Subcutaneous adipose tissue (tissue), 4 donors: ENCODE results near the gene WIPF1. TPM values are rescaled to one million over a fixed set of nuclear protein-coding genes. Genes with fewer than 3 reads are reported as not detected.

Experiments
- CTCF ChIP-seq: fragments of 450-650 bp; IDR thresholded peaks from one replicate; pipeline ENCODE4 v1.5.1; 2016; ENCODE audit warnings: low read depth, mild to moderate bottlenecking, control low read depth, antibody characterized with exemption, moderate library complexity
- total RNA-seq, 4 donors: library from RNA; depleted of rRNA; stranded (reverse); fragments of >200 nt; gene quantifications; one replicate each; pipeline ENCODE4 v1.1.0, GENCODE V29; 2016

The WIPF1 gene
- total RNA-seq, 4 donors from 2014 or later: 44.7 to 81.3 (median 57.2) TPM

DNA sequence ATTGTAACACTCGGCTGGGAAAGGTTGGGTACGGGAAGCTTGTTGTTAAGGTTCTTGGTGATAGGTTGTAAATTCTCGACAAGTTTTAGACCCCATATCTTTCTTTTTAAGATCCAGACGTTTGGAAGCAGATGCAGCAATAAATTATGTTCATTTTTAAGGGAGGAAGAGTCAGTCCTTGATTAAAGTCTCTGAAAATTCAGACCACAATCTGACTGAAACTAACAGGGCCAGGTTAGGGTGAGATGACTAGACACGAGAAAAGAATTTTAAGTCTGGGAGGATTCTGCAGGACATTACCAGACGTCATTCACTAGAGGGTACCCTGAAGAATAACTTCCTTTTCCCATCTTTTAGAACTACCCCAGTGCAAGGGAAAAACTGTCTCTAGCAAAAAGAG is 16.1 kb downstream of the WIPF1 start:
- TF ChIP-seq CTCF: no peak

DNA sequence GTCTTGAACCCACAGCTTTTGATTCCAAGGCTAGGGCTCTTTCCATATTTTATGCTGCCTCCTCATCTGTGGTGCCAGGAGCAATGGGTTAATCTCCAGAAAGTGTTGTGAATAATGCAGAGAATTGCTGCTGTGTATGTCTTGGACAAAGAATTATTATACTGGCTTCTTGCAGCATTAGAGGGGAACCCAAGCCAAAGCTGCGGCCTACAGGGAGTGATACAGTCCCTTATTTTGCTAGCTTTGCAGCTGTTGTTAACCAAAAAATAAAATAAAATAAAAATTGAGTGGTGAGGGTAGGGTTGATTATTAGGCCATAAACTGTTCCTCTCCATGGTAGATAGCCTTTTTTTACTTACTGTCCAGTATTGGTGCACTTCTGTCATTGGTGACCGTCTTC is 16.7 kb downstream of the WIPF1 start:
- TF ChIP-seq CTCF: no peak

DNA sequence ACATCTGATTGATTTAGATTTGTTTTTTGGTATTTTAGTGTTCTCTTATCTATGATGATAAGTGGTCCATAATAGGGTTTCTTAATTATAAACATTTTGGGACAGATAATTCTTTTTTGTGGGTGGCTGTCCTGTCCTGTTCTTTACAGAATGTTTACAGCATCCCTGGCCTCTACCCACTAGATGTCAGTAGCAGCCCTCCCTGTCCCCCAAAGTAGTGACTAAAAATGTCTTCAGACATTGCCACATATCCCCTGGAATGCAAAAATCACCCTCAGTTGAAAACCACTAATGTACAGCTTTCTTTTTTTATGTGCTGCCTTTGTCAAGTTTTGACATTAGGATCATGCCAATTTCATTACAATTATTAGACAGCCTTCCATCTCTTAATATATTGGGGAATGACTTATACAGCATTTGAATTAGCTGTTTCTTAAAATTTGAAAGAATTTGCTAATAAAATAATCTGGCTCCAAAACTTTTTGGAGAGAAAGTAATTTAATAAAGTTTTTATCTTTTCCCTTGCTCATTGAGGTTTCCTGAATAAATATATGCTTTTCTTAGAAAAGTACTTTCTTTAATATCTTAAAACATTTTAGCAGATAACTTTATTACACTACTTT is 19.5 kb downstream of the WIPF1 start:
- TF ChIP-seq CTCF: no peak

DNA sequence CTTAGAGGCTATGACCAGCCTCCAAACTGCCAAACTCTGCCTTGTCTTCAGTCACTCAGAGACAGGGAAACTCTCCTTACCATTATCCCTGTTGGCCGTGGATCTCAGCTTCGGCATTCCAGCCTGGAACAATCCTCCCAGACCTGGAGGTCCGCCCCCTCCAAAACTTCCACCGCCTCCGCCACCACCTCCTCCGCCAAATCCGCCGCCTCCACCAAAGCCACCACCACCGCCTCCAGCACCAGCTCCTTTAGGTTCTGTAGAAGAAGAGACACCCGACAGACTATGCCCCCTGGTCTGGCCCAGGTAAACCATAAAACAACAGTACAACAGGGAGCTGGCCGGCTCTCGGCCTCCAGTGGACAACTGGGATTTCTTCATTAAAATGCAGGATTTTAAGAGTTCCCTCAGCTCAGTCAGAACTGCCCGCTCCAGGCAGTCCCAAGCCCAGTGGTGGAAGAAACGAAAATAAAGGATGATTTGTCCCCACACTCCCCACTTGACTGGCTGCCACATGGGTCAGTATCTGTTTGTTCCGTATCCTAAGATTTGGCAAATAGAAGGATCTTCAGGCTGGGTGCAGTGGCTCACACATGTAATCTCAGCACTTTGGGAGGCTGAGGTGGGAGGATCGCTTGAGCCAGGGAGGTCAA is 22.4 kb downstream of the WIPF1 start:
- TF ChIP-seq CTCF: no peak

DNA sequence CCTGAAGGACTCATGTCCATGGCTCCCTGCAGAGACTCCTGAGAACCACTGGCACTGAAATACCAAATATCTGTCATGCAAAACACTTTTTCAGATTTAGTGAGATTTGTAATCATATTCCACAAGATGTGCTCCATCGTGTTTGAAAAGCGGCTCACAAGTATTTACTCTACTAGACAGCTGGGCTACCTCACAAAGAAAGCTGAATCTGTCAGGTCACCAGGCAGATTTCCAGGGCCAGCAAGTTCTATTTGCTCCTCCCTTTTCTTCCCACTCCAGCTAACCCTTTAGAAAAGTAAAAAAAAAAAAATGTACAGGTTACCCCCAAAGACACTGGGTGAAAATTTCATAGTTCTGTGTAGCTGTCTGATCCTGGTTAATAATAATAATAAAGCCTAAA is 22.9 kb downstream of the WIPF1 start:
- no peak for TF ChIP-seq CTCF

DNA sequence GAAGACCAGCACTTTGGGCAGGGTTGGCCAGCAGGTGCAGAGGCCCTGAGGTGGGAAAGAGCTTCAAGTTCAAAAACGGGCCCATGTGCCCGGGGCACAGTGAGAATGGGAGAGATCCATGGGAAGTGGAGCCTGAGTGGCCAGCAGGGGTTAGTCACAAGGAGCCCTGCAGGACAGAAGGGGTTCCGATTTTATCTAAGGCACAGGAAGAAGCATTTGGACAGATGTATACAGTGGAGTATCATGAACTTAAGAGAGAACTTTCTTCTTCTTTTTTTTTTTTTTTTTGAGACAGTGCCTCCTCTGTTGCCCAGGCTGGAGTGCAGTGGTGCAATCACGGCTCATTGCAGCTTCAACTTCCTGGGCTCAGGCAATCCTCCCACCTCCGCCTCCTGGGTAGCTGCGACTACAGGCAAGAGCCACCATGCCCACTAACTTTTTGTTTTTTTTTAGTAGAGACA is 24.0 kb downstream of the WIPF1 start:
- no peak for TF ChIP-seq CTCF

DNA sequence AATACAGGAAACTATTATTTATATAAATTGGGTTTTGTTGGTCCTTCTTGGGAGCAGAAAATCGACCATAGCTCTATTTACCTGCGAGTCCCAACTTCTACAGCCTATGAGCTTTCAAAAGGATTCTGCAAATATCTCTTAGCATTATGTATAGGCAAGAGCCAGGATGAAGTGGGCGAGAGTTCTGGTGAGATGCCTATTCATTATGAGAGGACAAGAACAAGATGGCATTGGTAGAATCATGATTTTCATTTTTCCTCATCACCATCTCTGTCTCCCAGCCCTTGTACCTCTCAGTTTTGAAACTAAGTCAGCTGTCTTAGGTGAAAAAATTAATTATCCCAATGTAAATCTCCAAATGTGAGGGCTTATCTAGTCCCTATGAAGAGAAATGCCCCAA is 25.0 kb downstream of the WIPF1 start:
- TF ChIP-seq CTCF: no peak
